Measurements from ENCODE around the gene CTBS. TPM values are rescaled to one million over a fixed set of nuclear protein-coding genes. Genes with fewer than 3 reads are reported as not detected.
A peak's percentile ranks its signal among the peaks of the same experiment; 100 is the strongest.

Gene CTBS
- total and polyA plus RNA-seq, 2 of the 13 experiments (the other 11 are each of a cell fraction or from before 2014, with no cell fraction given): 4.7 to 12.4 TPM

- TF ChIP-seq ZBTB40 (IDR thresholded peaks at IDR 0.05) (no peak), ZBTB40 (CRISPR knock-in tag; IDR thresholded peaks at IDR 0.05) (peak; percentile 88), POLR2AphosphoS2 (IDR thresholded peaks at IDR 0.05; ENCODE audit: low read depth, low read length) (no peak), FLYWCH1 (CRISPR knock-in tag; IDR thresholded peaks at IDR 0.05) (no peak), ZNF503 (CRISPR knock-in tag; IDR thresholded peaks at IDR 0.05) (no peak), NCOR1 (IDR thresholded peaks at IDR 0.05; ENCODE audit: borderline replicate concordance, low read length) (no peak), TBP (CRISPR knock-in tag; IDR thresholded peaks at IDR 0.05) (no peak), TFDP2 (CRISPR knock-in tag; IDR thresholded peaks at IDR 0.05) (peak; percentile 73), ZBTB49 (CRISPR knock-in tag; IDR thresholded peaks at IDR 0.05; ENCODE audit: borderline replicate concordance) (no peak), ZNF567 (CRISPR knock-in tag; IDR thresholded peaks at IDR 0.05; ENCODE audit: borderline replicate concordance) (no peak), ZNF382 (CRISPR knock-in tag; IDR thresholded peaks at IDR 0.05; ENCODE audit: borderline replicate concordance) (no peak), ZNF343 (CRISPR knock-in tag; IDR thresholded peaks at IDR 0.05) (peak; percentile 86; the same call in 1 of the 2 replicates)
Observed at GRCh38 chr1:84573967-84574842, at the start of gene CTBS (continued).

All from HepG2 (cell line).